PC-9 (cell line): ENCODE results near the gene FAM167B. TPM values are rescaled to one million over a fixed set of nuclear protein-coding genes. Genes with fewer than 3 reads are reported as not detected.

Experiments
- BruUV-seq: library from RNA; stranded (reverse); fragments of 400-500 nt; replicated peaks from 2 replicates; lab custom pipeline; 2021; lab: Mats Ljungman, UMichigan
- CTCF ChIA-PET: fragments of 300-600 bp; sonication (Branson Sonifier 250); formaldehyde crosslinking; loops from one replicate; lab custom pipeline; 2022; ENCODE audit warnings: antibody characterized with exemption; lab: Charles Lee
- POLR2A ChIA-PET: fragments of 300-600 bp; sonication (Branson Sonifier 250); formaldehyde crosslinking; loops from one replicate; lab custom pipeline; 2022; ENCODE audit warnings: antibody characterized with exemption; ENCODE audit not compliant: unreplicated experiment; lab: Charles Lee
- DNase-seq, 2 experiments: peaks; one replicate each; pipeline versions ENCODE4 v3.0.0 to v3.0.0-alpha.2; 2015 to 2022; ENCODE audit warnings: mixed read lengths in 1 of 2
- H2AFZ ChIP-seq: fragments of 200-600 bp; sonication (generic); 2 replicates; pipeline ENCODE4 v1.8.1; 2017; ENCODE audit warnings: antibody characterized with exemption
- H3F3A ChIP-seq: fragments of 200-600 bp; sonication (generic); 2 replicates; pipeline ENCODE4 v1.8.1; 2017; ENCODE audit warnings: antibody characterized with exemption, mild to moderate bottlenecking, low read depth; ENCODE audit not compliant: insufficient read depth
- H3K27ac ChIP-seq: fragments of 200-600 bp; sonication (generic); 2 replicates; pipeline ENCODE4 v1.6.1; 2016; ENCODE audit warnings: mixed run types
- H3K27me3 ChIP-seq: fragments of 200-600 bp; sonication (generic); 2 replicates; pipeline ENCODE4 v1.6.1; 2016; ENCODE audit warnings: low read depth, mixed run types; ENCODE audit not compliant: insufficient read depth
- H3K36me3 ChIP-seq: fragments of 200-600 bp; sonication (generic); 2 replicates; pipeline ENCODE4 v1.6.1; 2016; ENCODE audit warnings: low read depth, mixed run types
- H3K4me1 ChIP-seq: fragments of 200-600 bp; sonication (generic); replicated peaks from 2 replicates; pipeline ENCODE4 v1.6.1; 2016; ENCODE audit warnings: mixed run types; ENCODE audit not compliant: insufficient read depth
- H3K4me2 ChIP-seq: fragments of 200-600 bp; sonication (generic); 2 replicates; pipeline ENCODE4 v1.6.1; 2017; ENCODE audit warnings: mixed run types
- H3K4me3 ChIP-seq: fragments of 200-600 bp; sonication (generic); 2 replicates; pipeline ENCODE4 v1.6.1; 2016; ENCODE audit warnings: mixed run types
- H3K79me2 ChIP-seq: fragments of 200-600 bp; sonication (generic); 2 replicates; pipeline ENCODE4 v1.6.1; 2017; ENCODE audit warnings: low read depth, mixed run types
- H3K9me2 ChIP-seq: fragments of 200-600 bp; sonication (generic); 2 replicates; pipeline ENCODE4 v1.8.1; 2017; ENCODE audit warnings: mild to moderate bottlenecking; ENCODE audit not compliant: insufficient read depth
- H3K9me3 ChIP-seq: fragments of 200-600 bp; sonication (generic); 2 replicates; pipeline ENCODE4 v1.8.1; 2016; ENCODE audit warnings: low read depth; ENCODE audit not compliant: insufficient read depth
- H4K20me1 ChIP-seq: fragments of 200-600 bp; sonication (generic); 2 replicates; pipeline ENCODE4 v1.8.1; 2017; ENCODE audit not compliant: insufficient read depth
- EZH2 ChIP-seq: fragments of 200-600 bp; sonication (generic); IDR thresholded peaks from 2 replicates; pipeline ENCODE4 v1.8.0; 2017; ENCODE audit warnings: antibody characterized with exemption, low read depth
- intact Hi-C: fragments of 100-400 bp; cut with micrococcal nuclease; formaldehyde crosslinking; loops from one replicate; pipeline ENCODE4 v1.10.0; 2022; ENCODE audit not compliant: unreplicated experiment
- total RNA-seq: library from RNA; stranded (reverse); gene quantifications from 2 replicates; pipeline ENCODE4 v1.2.3, GENCODE V29; 2021
- TF ChIP-seq, protein P1 (sequence below): fragments of 200-600 bp; sonication (generic); conservative IDR thresholded peaks from 2 replicates; pipeline ENCODE4 v1.6.1; 2017; ENCODE audit warnings: mixed run types, antibody characterized with exemption, mild to moderate bottlenecking, moderate library complexity

Gene FAM167B
- total RNA-seq, 1 experiment from 2014 or later: 1.6 TPM

DNA sequence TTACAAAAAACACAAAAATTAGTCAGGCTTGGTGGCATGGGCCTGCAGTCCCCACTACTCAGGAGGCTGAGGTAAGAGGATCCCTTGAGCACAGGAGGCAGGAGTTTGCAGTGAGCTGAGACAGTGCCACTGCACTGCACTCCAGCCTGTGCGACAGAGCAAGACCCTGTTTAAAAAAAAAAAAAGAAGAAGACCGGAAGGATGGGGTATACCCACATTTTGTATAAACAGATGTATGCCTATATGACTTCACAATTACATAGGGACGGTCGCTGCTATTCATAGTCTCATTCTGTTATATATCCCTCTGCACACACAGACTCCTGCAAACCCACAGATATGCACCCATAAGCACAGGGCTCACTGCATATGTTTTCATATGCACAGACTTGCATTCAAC, 16.7 kb downstream of the FAM167B start:
- intact Hi-C loops: no loop called here
- TF ChIP-seq, protein P1, sequence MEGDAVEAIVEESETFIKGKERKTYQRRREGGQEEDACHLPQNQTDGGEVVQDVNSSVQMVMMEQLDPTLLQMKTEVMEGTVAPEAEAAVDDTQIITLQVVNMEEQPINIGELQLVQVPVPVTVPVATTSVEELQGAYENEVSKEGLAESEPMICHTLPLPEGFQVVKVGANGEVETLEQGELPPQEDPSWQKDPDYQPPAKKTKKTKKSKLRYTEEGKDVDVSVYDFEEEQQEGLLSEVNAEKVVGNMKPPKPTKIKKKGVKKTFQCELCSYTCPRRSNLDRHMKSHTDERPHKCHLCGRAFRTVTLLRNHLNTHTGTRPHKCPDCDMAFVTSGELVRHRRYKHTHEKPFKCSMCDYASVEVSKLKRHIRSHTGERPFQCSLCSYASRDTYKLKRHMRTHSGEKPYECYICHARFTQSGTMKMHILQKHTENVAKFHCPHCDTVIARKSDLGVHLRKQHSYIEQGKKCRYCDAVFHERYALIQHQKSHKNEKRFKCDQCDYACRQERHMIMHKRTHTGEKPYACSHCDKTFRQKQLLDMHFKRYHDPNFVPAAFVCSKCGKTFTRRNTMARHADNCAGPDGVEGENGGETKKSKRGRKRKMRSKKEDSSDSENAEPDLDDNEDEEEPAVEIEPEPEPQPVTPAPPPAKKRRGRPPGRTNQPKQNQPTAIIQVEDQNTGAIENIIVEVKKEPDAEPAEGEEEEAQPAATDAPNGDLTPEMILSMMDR: no peak
- TF ChIP-seq EZH2: no peak
- BruUV-seq: no TSS peak
- H3K27me3 ChIP-seq: no peaks in the 10 kb centered on the region
- no peak overlapping the region for H3K27ac ChIP-seq
- DNase-seq: no peak
- no peaks in the 10 kb centered on the region for H3K79me2 ChIP-seq
- H3K4me2 ChIP-seq: no peak overlapping the region
- H3K9me2 ChIP-seq: no peaks in the 10 kb centered on the region
- H3F3A ChIP-seq: peaks cover 6% of the 10 kb centered on the region; the same call in 1 of the 2 replicates
- H3K4me3 ChIP-seq: no peak overlapping the region
- POLR2A ChIA-PET: no interaction called here
- CTCF ChIA-PET: no interaction called here
- no peak overlapping the region for H2AFZ ChIP-seq
- H3K36me3 ChIP-seq: no peaks in the 10 kb centered on the region
- H3K9me3 ChIP-seq: no peaks in the 10 kb centered on the region
- no peaks in the 10 kb centered on the region for H4K20me1 ChIP-seq
- H3K4me1 ChIP-seq: no peaks in the 10 kb centered on the region

DNA sequence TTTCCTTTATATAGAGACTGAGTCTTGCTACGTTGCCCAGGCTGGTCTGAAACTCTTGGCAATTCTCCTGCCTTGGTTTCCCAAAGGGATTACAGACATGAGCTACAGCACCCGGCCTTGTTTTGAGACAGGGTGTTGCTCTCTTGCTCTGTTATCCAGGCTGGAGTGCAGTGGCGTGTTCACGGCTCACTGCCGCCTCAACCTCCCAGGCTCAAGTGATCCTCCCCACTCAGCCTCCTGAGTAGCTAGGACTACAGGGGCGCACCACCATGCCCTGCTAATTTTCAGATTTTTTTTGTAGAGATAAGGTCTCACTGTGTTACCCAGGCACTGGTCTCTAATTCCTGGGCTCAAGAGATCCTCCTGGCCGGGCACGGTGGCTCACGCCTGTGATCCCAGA, 18.8 kb downstream of the FAM167B start:
- no peaks in the 10 kb centered on the region for H3K4me1 ChIP-seq
- H3K27me3 ChIP-seq: no peaks in the 10 kb centered on the region
- no peaks in the 10 kb centered on the region for H3K9me3 ChIP-seq
- no peaks in the 10 kb centered on the region for H4K20me1 ChIP-seq
- H3K9me2 ChIP-seq: no peaks in the 10 kb centered on the region
- H3K4me3 ChIP-seq: no peak overlapping the region
- no peak overlapping the region for H3K4me2 ChIP-seq
- POLR2A ChIA-PET: no interaction called here
- no TSS peak for BruUV-seq
- CTCF ChIA-PET: no interaction called here
- no peaks in the 10 kb centered on the region for H3K79me2 ChIP-seq
- no peak for TF ChIP-seq EZH2
- intact Hi-C loops: no loop called here
- no peak overlapping the region for H2AFZ ChIP-seq
- no peaks in the 10 kb centered on the region for H3K36me3 ChIP-seq
- DNase-seq: no peak
- no peak overlapping the region for H3K27ac ChIP-seq
- H3F3A ChIP-seq: peaks cover 6% of the 10 kb centered on the region; the same call in 1 of the 2 replicates

GRCh38 chr1:32266921-32267591, 20.0 kb downstream of the FAM167B start:
- no peaks in the 10 kb centered on the region for H3K9me2 ChIP-seq
- intact Hi-C loops: no loop called here
- H3K27ac ChIP-seq: no peak overlapping the region
- no peak overlapping the region for H3K4me3 ChIP-seq
- DNase-seq: no peak
- POLR2A ChIA-PET: no interaction called here
- TF ChIP-seq, protein P1: no peak
- no peak for TF ChIP-seq EZH2
- no peaks in the 10 kb centered on the region for H3K27me3 ChIP-seq
- H3F3A ChIP-seq: peaks cover 6% of the 10 kb centered on the region; the same call in 1 of the 2 replicates
- no peak overlapping the region for H3K4me2 ChIP-seq
- no peaks in the 10 kb centered on the region for H3K9me3 ChIP-seq
- H3K36me3 ChIP-seq: no peaks in the 10 kb centered on the region
- BruUV-seq: no TSS peak
- H3K79me2 ChIP-seq: no peaks in the 10 kb centered on the region
- no peaks in the 10 kb centered on the region for H4K20me1 ChIP-seq
- no peaks in the 10 kb centered on the region for H3K4me1 ChIP-seq
- no peak overlapping the region for H2AFZ ChIP-seq
- CTCF ChIA-PET: no interaction called here
